Fibroblast of lung (primary cell): ENCODE results near the gene PLA2G2A.

ENCODE experiments used
- CTCF ChIP-seq, 2 donors: IDR thresholded peaks in 1 of 2; conservative IDR thresholded peaks in 1 of 2; 1 replicate in 1 of 2; 2 replicates in 1 of 2; pipeline ENCODE4 v1.5.1; 2011 to 2012; ENCODE audit warnings: low read length in 2 of 2, control low read depth in 1 of 2, inconsistent platforms in 1 of 2, low read depth in 1 of 2, mild to moderate bottlenecking in 1 of 2
- EZH2 ChIP-seq: IDR thresholded peaks from 2 replicates; pipeline ENCODE4 v1.5.1; 2012; ENCODE audit warnings: low read length, control low read depth, mild to moderate bottlenecking; ENCODE audit errors: missing control alignments

- TF ChIP-seq CTCF (conservative IDR thresholded peaks at IDR 0.05 in 1 of 2, IDR thresholded peaks at IDR 0.05 in 1 of 2; ENCODE audit: low read depth in 1 of 2, low read length in 2 of 2) (no peak), EZH2 (no peak)
Observed at GRCh38 chr1:19942088-19942487, 37.3 kb downstream of the PLA2G2A start.
